LNCaP clone FGC (cell line): ENCODE measurements around the gene LMNB1.

Experiments used
- DNase-seq: peaks from one replicate; pipeline ENCODE4 v3.0.0-alpha.2; 2011; ENCODE audit warnings: low read depth
- H3K4me3 ChIP-seq: 2 replicates; pipeline ENCODE4 v1.5.1; 2011; ENCODE audit warnings: mild to moderate bottlenecking, low read depth, low read length, control low read depth
- TF ChIP-seq, protein P1 (sequence below): IDR thresholded peaks from 2 replicates; pipeline ENCODE4 v1.5.1; 2012; ENCODE audit warnings: mild to moderate bottlenecking; ENCODE audit not compliant: control insufficient read depth, insufficient read depth; ENCODE audit errors: extremely low read depth

The LMNB1 gene

DNA sequence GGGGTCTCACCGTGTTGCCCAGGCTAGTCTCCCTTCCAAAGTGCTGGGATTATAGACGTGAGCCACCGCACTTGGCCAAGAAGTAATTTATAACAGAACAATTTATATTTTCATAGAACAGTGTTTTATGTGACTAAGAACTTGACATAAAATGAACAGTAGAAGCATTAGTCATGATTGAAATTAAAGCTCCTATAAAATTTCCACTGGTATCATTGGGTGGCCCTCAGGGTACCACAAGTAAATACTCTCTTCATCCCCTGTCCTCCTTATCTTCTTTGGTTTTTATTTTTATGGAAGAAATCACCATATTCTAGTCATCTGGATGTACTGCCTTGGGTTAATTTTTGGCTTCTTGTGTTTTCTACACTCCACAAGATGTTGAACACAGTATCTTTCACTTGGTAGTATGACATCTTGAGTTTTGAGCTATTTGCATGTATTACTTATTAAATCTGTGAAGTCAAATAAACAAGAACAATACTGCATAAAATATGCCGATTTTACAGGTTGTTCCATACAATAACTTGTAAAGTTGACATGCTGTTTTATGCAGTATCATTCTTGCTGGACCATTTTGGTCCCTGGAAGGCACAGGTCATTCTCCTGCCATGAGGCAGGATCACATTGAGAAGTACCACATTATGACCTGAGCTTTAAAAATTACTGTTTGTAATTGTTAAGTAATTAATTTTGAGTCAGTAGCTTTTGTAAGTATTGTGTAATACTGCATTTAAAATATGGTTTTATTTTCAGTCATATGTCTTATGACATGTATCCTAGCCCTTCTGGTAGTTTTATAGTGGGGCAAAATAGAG is 24.4 kb downstream of the LMNB1 start:
- no peak overlapping the region for H3K4me3 ChIP-seq
- DNase-seq = peak; percentile 52
- TF ChIP-seq, protein P1, sequence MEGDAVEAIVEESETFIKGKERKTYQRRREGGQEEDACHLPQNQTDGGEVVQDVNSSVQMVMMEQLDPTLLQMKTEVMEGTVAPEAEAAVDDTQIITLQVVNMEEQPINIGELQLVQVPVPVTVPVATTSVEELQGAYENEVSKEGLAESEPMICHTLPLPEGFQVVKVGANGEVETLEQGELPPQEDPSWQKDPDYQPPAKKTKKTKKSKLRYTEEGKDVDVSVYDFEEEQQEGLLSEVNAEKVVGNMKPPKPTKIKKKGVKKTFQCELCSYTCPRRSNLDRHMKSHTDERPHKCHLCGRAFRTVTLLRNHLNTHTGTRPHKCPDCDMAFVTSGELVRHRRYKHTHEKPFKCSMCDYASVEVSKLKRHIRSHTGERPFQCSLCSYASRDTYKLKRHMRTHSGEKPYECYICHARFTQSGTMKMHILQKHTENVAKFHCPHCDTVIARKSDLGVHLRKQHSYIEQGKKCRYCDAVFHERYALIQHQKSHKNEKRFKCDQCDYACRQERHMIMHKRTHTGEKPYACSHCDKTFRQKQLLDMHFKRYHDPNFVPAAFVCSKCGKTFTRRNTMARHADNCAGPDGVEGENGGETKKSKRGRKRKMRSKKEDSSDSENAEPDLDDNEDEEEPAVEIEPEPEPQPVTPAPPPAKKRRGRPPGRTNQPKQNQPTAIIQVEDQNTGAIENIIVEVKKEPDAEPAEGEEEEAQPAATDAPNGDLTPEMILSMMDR = no peak

DNA sequence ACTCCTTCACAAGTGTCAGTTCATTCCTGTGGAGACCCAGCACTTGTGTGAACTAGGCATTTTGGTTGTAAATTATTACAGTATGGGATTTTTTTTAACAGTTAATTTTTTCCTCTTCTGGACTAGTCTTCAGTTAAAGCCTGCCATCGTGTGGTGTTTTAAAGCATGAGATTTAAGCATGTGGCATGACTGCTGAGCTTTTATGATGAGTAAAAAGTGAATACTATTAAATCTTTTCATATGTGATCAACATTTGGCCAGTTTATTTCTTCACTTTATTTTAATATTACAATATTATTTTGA is 25.0 kb downstream of the LMNB1 start:
- no peak overlapping the region for H3K4me3 ChIP-seq
- DNase-seq = no peak

DNA sequence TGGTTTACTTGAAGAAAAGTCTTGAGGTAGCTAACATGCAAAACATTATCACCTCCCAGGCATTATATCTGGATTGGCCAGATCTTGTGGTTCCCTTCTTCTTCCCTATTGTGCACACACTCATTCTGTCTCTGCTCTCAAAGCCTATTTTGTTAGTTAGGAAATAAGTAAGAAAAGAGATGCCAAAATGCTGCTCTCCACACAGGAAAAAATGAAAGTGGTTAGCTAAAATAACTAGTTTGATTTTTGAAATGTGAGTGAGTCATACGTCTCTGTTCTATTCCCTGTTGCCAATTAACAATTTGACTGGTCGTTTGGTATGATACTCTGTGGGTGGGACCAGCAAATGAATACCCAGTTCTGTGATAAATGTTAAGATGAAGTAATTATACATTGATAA is 28.1 kb downstream of the LMNB1 start:
- DNase-seq = no peak
- TF ChIP-seq, protein P1 = no peak
- no peak overlapping the region for H3K4me3 ChIP-seq

More for the DNA sequence above, 25.0 kb downstream of the LMNB1 start:
- TF ChIP-seq, protein P1 = peak; percentile 64

DNA sequence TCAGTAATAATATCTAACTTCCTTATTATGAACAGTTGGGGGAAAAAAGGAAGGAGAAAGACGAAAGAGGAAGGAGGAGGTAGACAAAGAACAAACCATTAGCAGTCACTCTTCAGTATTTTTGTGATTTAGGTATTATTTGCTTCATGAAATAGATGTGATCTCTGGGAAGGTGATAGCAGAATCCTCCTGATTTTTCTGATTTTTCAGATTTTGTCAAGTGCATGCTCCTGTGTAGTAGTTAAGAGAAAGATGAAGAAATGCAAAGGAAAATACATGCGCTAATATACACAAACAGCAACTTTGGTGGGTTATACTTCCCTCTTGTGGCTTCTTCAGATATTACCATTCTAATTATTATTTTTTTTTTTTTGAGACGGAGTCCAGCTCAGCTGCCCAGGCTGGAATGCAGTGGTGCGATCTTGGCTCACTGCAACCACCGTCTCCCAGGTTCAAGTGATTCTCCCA is 31.6 kb downstream of the LMNB1 start:
- no peak for DNase-seq
- H3K4me3 ChIP-seq = no peak overlapping the region
- TF ChIP-seq, protein P1 = peak; percentile 33; the same call in 1 of the 2 replicates

DNA sequence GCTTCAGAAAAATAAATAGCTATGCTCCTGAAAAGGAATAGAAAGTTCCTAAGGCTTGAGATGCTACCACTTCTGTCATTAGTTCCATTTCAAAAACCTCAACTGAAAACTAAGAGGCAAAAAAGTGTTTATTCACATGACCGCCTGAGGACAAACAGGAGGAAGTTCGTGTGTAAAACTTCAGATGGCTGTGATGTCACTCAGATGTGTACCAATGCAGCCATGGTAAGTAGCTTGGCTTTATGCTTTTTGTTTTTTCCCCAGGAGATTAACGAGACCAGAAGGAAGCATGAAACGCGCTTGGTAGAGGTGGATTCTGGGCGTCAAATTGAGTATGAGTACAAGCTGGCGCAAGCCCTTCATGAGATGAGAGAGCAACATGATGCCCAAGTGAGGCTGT is 33.0 kb downstream of the LMNB1 start:
- H3K4me3 ChIP-seq = no peak overlapping the region
- no peak for DNase-seq
- TF ChIP-seq, protein P1 = no peak

DNA sequence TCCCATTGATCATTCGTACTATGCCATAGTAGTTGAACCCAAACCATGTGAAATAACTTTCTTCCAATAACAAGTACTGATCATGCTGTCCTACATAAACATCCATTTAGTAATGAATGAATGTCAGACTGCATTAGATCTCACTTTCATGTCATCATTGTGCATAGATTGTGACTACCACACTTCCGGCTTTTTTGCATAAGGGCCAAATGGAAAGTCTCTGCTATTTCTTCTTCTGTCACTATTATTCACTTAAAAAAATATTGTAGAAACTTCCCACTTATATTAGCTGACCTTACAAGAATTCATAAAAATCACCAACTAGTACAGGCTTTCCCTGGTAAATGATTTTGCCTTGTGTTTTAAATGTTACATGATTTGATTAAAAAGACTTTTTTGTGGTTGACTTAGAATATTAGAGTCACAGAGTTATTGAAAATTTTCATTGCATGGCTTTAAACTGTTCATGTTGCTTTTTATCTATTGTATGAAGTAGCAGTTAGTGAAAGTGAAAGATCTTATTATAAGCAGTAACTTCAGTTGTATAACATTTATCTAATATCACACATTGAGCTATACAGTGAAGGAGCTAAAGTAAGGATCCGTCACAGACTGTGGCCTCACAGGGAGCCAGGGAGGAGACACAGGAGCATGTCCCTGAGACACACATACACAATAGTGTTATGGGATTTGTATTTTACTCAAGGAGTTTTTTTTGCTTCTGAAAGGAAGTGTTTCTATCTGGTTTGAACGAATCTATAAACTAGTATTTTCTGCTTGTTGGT is 33.9 kb downstream of the LMNB1 start:
- DNase-seq = no peak
- H3K4me3 ChIP-seq = no peak overlapping the region
- TF ChIP-seq, protein P1 = no peak
